Activated CD8-positive, alpha-beta T cell treated with anti-CD3 and anti-CD28 coated beads for 36 hours (primary cell): ENCODE measurements around the gene TRIM41. TPM values are rescaled to one million over a fixed set of nuclear protein-coding genes. Genes with fewer than 3 reads are reported as not detected.
A peak's percentile ranks its signal among the peaks of the same experiment; 100 is the strongest.

Experiments
- ATAC-seq: fragments of 200-7000 bp; cut with Tn5 transposase; one replicate; pipeline ENCODE4 v1.10.0; 2021; ENCODE audit warnings: mild to moderate bottlenecking, moderate library complexity
- CTCF ChIA-PET: fragments of 350-600 bp; sonication (Branson Sonifier 250); formaldehyde crosslinking; loops from one replicate; lab custom pipeline; 2021; ENCODE audit warnings: antibody characterized with exemption; lab: Charles Lee
- POLR2A ChIA-PET: fragments of 350-600 bp; sonication (Branson Sonifier 250); formaldehyde crosslinking; loops from one replicate; lab custom pipeline; 2021; ENCODE audit warnings: antibody characterized with exemption; lab: Charles Lee
- DNase-seq: peaks from one replicate; pipeline ENCODE4 v3.0.0-alpha.2; 2020
- H3K27ac Mint-ChIP-seq: one replicate; pipeline ENCODE4 v1.8.0; 2021; ENCODE audit warnings: mild to moderate bottlenecking, mixed read lengths
- H3K27me3 Mint-ChIP-seq: one replicate; pipeline ENCODE4 v1.8.0; 2021; ENCODE audit warnings: mixed read lengths
- H3K36me3 Mint-ChIP-seq: one replicate; pipeline ENCODE4 v1.8.0; 2021; ENCODE audit warnings: low read depth, mixed read lengths
- H3K4me1 Mint-ChIP-seq: one replicate; pipeline ENCODE4 v1.8.0; 2021; ENCODE audit warnings: low read depth, mixed read lengths
- H3K4me3 Mint-ChIP-seq: one replicate; pipeline ENCODE4 v1.8.0; 2021; ENCODE audit warnings: mild to moderate bottlenecking, moderate library complexity, mixed read lengths
- H3K9me3 Mint-ChIP-seq: one replicate; pipeline ENCODE4 v1.8.0; 2021; ENCODE audit warnings: mixed read lengths
- CTCF ChIP-seq: fragments of 200-600 bp; IDR thresholded peaks from one replicate; pipeline ENCODE4 v1.8.0; 2022; ENCODE audit warnings: antibody characterized with exemption, mild to moderate bottlenecking
- intact Hi-C: fragments of 100-400 bp; cut with micrococcal nuclease; formaldehyde crosslinking; loops from one replicate; pipeline ENCODE4 v1.10.0; 2022
- total RNA-seq, 2 experiments: library from RNA; stranded (reverse); gene quantifications; one replicate each; pipeline ENCODE4 v1.2.3, GENCODE V29; 2021

The TRIM41 gene
- total RNA-seq, 2 experiments from 2014 or later = 30.6 to 31.5 TPM

- intact Hi-C loops = loop anchor here (2.0 to 5.0 kb wide), 2 partner anchors 33 to 40 kb away; partner anchors contain the start of gene TRIM52
- H3K4me1 Mint-ChIP-seq = peaks cover 55% of the 10 kb centered on the region
- H3K27me3 Mint-ChIP-seq = peaks cover 5% of the 10 kb centered on the region
- no peaks in the 10 kb centered on the region for H3K9me3 Mint-ChIP-seq
- DNase-seq (peak; percentile 96), ATAC-seq (peak; percentile 35)
- peak overlapping the region; percentile 91 for H3K4me3 Mint-ChIP-seq
- ChIA-PET CTCF (interaction anchor here (1.0 to 1.5 kb wide), 3 partner anchors 15 to 49 kb away, joined by 3 to 6 read pairs (median 5); no protein-coding TSS in a partner anchor), POLR2A (interaction anchor here (0.7 to 23.2 kb wide), 8 partner anchors 11 to 51 kb away, joined by 3 to 746 read pairs (median 6); partner anchors contain the start of genes RACK1 and TRIM52)
- peaks cover 20% of the 10 kb centered on the region for H3K36me3 Mint-ChIP-seq
- TF ChIP-seq CTCF = no peak
- peak overlapping the region; percentile 97 for H3K27ac Mint-ChIP-seq
These were observed 1.1 kb upstream of the TRIM41 start for GRCh38 chr5:181221792-181222629.

GRCh38 chr5:181222630-181223057 is 437 bp upstream of the TRIM41 start:
- ChIA-PET CTCF (interaction anchor here (0.7 to 1.5 kb wide), 3 partner anchors 16 to 33 kb away, joined by 3 to 6 read pairs (median 5); no protein-coding TSS in a partner anchor), POLR2A (interaction anchor here (0.7 to 23.2 kb wide), 8 partner anchors 12 to 52 kb away, joined by 3 to 746 read pairs (median 6); partner anchors contain the start of genes RACK1 and TRIM52)
- DNase-seq (no peak), ATAC-seq (peak; percentile 3)
- Mint-ChIP-seq H3K4me1 (peaks cover 52% of the 10 kb centered on the region), H3K36me3 (peaks cover 20% of the 10 kb centered on the region), H3K9me3 (no peaks in the 10 kb centered on the region), H3K27me3 (peaks cover 5% of the 10 kb centered on the region), H3K27ac (peak overlapping the region; percentile 97), H3K4me3 (peak overlapping the region; percentile 91)
- no peak for TF ChIP-seq CTCF
- intact Hi-C loops = loop anchor here (2.0 to 5.0 kb wide), 2 partner anchors 34 to 40 kb away; partner anchors contain the start of gene TRIM52

GRCh38 chr5:181223729-181224389 is 778 bp downstream of the TRIM41 start:
- POLR2A ChIA-PET = interaction anchor here (0.6 to 23.2 kb wide), 6 partner anchors 16 to 37 kb away, joined by 3 to 746 read pairs (median 16); partner anchors contain the start of genes RACK1 and TRIM52
- Mint-ChIP-seq H3K27me3 (peaks cover 5% of the 10 kb centered on the region), H3K36me3 (peaks cover 17% of the 10 kb centered on the region), H3K4me1 (peaks cover 44% of the 10 kb centered on the region), H3K4me3 (peak overlapping the region; percentile 91), H3K27ac (peak overlapping the region; percentile 97), H3K9me3 (no peaks in the 10 kb centered on the region)
- DNase-seq = peak; percentile 78
- no peak for TF ChIP-seq CTCF
- CTCF ChIA-PET = interaction anchor here (1.3 kb wide), 1 partner anchor 32 kb away, joined by 5 read pairs; no protein-coding TSS in a partner anchor
- ATAC-seq = peak; percentile 5
- intact Hi-C loops = loop anchor here (2.0 to 5.0 kb wide), 3 partner anchors 19 to 38 kb away; partner anchors contain the start of genes RACK1 and TRIM52

- CTCF ChIA-PET = no interaction called here
- no peaks in the 10 kb centered on the region for H3K9me3 Mint-ChIP-seq
- POLR2A ChIA-PET = interaction anchor here (1.2 to 23.2 kb wide), 4 partner anchors 17 to 35 kb away, joined by 4 to 746 read pairs (median 16); partner anchors contain the start of genes RACK1 and TRIM52
- no peak for TF ChIP-seq CTCF
- peak; percentile 48 for DNase-seq
- peak overlapping the region; percentile 97 for H3K27ac Mint-ChIP-seq
- H3K4me1 Mint-ChIP-seq = peaks cover 50% of the 10 kb centered on the region
- peak overlapping the region; percentile 91 for H3K4me3 Mint-ChIP-seq
- ATAC-seq = no peak
- peaks cover 23% of the 10 kb centered on the region for H3K36me3 Mint-ChIP-seq
- peaks cover 5% of the 10 kb centered on the region for H3K27me3 Mint-ChIP-seq
- intact Hi-C loops = loop anchor here (2.0 to 5.0 kb wide), 2 partner anchors 18 to 38 kb away; partner anchors contain the start of genes RACK1 and TRIM52
These were observed 1.5 kb downstream of the TRIM41 start for GRCh38 chr5:181224390-181225229.
